ENCODE results near the gene GARIN5B. TPM values are rescaled to one million over a fixed set of nuclear protein-coding genes. Genes with fewer than 3 reads are reported as not detected.

Gene GARIN5B
- polyA plus RNA-seq, 1 of the 3 experiments (the other 2 are of a cell fraction), result not detected

DNA sequence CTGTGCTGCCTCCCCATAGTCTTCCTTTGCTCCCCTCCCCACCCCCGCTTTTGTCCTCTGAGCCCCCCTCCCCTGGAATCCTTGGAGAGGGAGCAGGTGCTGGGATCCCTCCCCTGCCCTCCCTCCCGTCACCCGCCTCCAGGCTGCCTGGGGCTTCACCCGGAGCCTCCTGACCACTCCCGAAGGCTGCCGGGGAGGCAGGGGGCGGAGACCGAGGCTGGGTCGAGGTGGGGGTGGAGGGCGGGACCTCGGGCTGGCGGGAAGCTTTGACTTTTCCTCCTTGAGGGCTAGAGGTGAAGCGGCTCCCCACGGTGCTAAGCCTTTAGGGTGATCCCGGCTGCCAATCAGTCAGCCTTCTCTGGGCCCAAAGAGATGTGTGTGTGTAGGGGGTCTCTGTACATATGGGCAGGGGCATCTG is 21.9 kb downstream of the GARIN5B start:
- Histone ChIP-seq H4K20me1 (ENCODE audit: insufficient read depth) (no peaks in the 10 kb centered on the region), H3F3A (replicated peaks; ENCODE audit: insufficient read depth) (no peaks in the 10 kb centered on the region), H3K4me1 (ENCODE audit: control insufficient read depth in 1 of 2, insufficient read depth in 2 of 2, low read depth in 1 of 2, low read length in 1 of 2) (peaks cover 0 to 44% of the 10 kb centered on the region in 2 experiments; a peak in 2 of 4 replicates), H3K27me3 (ENCODE audit: insufficient read depth) (no peaks in the 10 kb centered on the region), H3K4me2 (peak overlapping the region; percentile 100), H3K27ac (ENCODE audit: low read depth in 2 of 2, low read length in 1 of 2) (peak overlapping the region; percentile 56 to 87; a peak in 2 of 4 replicates), H3K9me2 (no peaks in the 10 kb centered on the region), H3K36me3 (replicated peaks in 1 of 2; ENCODE audit: control insufficient read depth in 1 of 2, insufficient read depth in 2 of 2, low read length in 1 of 2) (peaks cover 0 to 4% of the 10 kb centered on the region in 2 experiments), H3K4me3 (ENCODE audit: low read depth in 2 of 2, low read length in 1 of 2) (peak overlapping the region; percentile 73 to 75), H2AFZ (ENCODE audit: low read depth) (no peak overlapping the region), H3K9ac (peak overlapping the region; percentile 85; the same call in 1 of the 2 replicates), H3K9me3 (no peaks in the 10 kb centered on the region), H3K79me2 (ENCODE audit: insufficient read depth) (peaks cover 9% of the 10 kb centered on the region; the same call in 1 of the 2 replicates)
- ChIA-PET POLR2A (interaction anchor here (0.6 kb wide), 1 partner anchor 9 kb away, joined by 3 read pairs; no protein-coding TSS in a partner anchor), CTCF (interaction anchor here (1.1 kb wide), 2 partner anchors 11 to 43 kb away, joined by 3 to 8 read pairs; partner anchors contain the start of gene TMEM238)
- WGBS (ENCODE audit: low lambda C conversion rate), result 11% methylated on average over 13 of the region's 15 CpGs
- DNase-seq, result peak; percentile 88
- no peak for TF ChIP-seq RXRA (IDR thresholded peaks at IDR 0.05; ENCODE audit: borderline replicate concordance, low read depth)
- no peak for TF ChIP-seq TCF12 (IDR thresholded peaks at IDR 0.05)
- TF ChIP-seq, protein P1, sequence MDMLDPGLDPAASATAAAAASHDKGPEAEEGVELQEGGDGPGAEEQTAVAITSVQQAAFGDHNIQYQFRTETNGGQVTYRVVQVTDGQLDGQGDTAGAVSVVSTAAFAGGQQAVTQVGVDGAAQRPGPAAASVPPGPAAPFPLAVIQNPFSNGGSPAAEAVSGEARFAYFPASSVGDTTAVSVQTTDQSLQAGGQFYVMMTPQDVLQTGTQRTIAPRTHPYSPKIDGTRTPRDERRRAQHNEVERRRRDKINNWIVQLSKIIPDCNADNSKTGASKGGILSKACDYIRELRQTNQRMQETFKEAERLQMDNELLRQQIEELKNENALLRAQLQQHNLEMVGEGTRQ (IDR thresholded peaks at IDR 0.05; ENCODE audit: borderline replicate concordance, low read depth, low read length), result no peak
- no peak for TF ChIP-seq NFIC (IDR thresholded peaks at IDR 0.05; ENCODE audit: borderline replicate concordance)

DNA sequence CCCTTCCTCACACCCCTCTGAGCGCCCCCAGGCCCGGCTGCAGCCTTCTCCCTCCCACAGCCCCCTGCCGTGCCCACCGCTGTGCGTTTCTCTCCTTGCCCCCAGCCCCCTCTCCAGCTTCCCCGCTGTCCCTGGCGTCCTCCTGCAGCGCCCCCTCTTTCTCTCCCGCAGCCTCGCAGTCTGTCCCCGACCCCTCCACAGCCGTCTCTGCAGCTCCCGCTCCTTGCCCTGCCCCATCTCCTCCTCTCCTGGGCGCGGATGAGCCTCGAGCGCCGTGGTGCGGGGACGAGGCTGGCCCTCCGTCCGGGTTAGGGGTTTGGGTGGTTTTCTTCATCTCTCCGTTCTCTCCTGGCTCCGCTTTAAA is 22.3 kb downstream of the GARIN5B start:
- Histone ChIP-seq H3K9me3 (no peaks in the 10 kb centered on the region), H3K27me3 (ENCODE audit: insufficient read depth) (no peaks in the 10 kb centered on the region), H3K9ac (peak overlapping the region; percentile 85), H3K36me3 (replicated peaks in 1 of 2; ENCODE audit: control insufficient read depth in 1 of 2, insufficient read depth in 2 of 2, low read length in 1 of 2) (peaks cover 0 to 4% of the 10 kb centered on the region in 2 experiments), H2AFZ (ENCODE audit: low read depth) (no peak overlapping the region), H3K4me2 (peak overlapping the region; percentile 100), H3K79me2 (ENCODE audit: insufficient read depth) (peaks cover 9% of the 10 kb centered on the region; the same call in 1 of the 2 replicates), H4K20me1 (ENCODE audit: insufficient read depth) (no peaks in the 10 kb centered on the region), H3K27ac (ENCODE audit: low read depth in 2 of 2, low read length in 1 of 2) (peak overlapping the region; percentile 56 to 87; a peak in 2 of 4 replicates), H3K4me1 (ENCODE audit: control insufficient read depth in 1 of 2, insufficient read depth in 2 of 2, low read depth in 1 of 2, low read length in 1 of 2) (peaks cover 0 to 44% of the 10 kb centered on the region in 2 experiments; a peak in 2 of 4 replicates), H3K9me2 (no peaks in the 10 kb centered on the region), H3K4me3 (ENCODE audit: low read depth in 2 of 2, low read length in 1 of 2) (peak overlapping the region; percentile 73 to 75), H3F3A (replicated peaks; ENCODE audit: insufficient read depth) (no peaks in the 10 kb centered on the region)
- ChIA-PET POLR2A (interaction anchor here (0.6 kb wide), 1 partner anchor 10 kb away, joined by 3 read pairs; no protein-coding TSS in a partner anchor), CTCF (interaction anchor here (0.6 to 1.1 kb wide), 3 partner anchors 12 to 43 kb away, joined by 3 to 8 read pairs (median 3); partner anchors contain the start of gene TMEM238)
- WGBS (ENCODE audit: low lambda C conversion rate), result 3% methylated on average over 23 of the region's 24 CpGs
- peak; percentile 17 for TF ChIP-seq CHD2 (IDR thresholded peaks at IDR 0.05; ENCODE audit: low read length, partially characterized antibody)
- TF ChIP-seq, protein P2, sequence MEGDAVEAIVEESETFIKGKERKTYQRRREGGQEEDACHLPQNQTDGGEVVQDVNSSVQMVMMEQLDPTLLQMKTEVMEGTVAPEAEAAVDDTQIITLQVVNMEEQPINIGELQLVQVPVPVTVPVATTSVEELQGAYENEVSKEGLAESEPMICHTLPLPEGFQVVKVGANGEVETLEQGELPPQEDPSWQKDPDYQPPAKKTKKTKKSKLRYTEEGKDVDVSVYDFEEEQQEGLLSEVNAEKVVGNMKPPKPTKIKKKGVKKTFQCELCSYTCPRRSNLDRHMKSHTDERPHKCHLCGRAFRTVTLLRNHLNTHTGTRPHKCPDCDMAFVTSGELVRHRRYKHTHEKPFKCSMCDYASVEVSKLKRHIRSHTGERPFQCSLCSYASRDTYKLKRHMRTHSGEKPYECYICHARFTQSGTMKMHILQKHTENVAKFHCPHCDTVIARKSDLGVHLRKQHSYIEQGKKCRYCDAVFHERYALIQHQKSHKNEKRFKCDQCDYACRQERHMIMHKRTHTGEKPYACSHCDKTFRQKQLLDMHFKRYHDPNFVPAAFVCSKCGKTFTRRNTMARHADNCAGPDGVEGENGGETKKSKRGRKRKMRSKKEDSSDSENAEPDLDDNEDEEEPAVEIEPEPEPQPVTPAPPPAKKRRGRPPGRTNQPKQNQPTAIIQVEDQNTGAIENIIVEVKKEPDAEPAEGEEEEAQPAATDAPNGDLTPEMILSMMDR (IDR thresholded peaks at IDR 0.05), result peak; percentile 48
- TF ChIP-seq FOSL2 (IDR thresholded peaks at IDR 0.05; ENCODE audit: borderline replicate concordance, low read depth), result no peak
- DNase-seq, result peak; percentile 72
